GM18868 (cell line): Measurements from ENCODE around the gene DPEP2NB.
"Not testable (repeated sequence)": the region's sequence is repeated elsewhere in the genome, so short reads cannot be mapped to it uniquely, and the experiment has no call there.

Experiments
- ATAC-seq: cut with Tn5 transposase; IDR thresholded peaks from one replicate; pipeline ENCODE4 v1.9.1; 2021; ENCODE audit warnings: mild to moderate bottlenecking, moderate library complexity; ENCODE audit not compliant: unreplicated experiment

Gene DPEP2NB

GRCh38 chr16:67987460-67988160 is 28.1 kb downstream of the DPEP2NB start:
- ATAC-seq: no peak

DNA sequence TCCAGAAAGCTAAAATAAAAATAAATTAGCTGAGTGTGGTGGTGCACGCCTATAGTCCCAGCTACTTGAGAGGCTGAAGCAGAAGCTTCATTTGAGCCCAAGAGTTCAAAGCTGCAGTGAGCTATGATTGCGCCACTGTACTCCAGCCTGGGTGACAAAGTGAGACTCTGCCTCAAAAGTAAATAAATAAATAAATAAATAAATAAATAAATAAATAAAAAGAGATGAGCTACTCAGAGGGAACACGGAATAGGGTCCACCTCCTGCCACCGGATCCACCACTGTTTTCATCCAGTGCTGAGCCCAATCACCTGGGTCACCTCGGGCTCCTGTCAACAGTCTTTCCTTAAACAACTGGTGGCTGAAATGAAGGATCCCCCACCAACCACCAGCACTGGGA is 28.8 kb downstream of the DPEP2NB start:
- no peak for ATAC-seq

DNA sequence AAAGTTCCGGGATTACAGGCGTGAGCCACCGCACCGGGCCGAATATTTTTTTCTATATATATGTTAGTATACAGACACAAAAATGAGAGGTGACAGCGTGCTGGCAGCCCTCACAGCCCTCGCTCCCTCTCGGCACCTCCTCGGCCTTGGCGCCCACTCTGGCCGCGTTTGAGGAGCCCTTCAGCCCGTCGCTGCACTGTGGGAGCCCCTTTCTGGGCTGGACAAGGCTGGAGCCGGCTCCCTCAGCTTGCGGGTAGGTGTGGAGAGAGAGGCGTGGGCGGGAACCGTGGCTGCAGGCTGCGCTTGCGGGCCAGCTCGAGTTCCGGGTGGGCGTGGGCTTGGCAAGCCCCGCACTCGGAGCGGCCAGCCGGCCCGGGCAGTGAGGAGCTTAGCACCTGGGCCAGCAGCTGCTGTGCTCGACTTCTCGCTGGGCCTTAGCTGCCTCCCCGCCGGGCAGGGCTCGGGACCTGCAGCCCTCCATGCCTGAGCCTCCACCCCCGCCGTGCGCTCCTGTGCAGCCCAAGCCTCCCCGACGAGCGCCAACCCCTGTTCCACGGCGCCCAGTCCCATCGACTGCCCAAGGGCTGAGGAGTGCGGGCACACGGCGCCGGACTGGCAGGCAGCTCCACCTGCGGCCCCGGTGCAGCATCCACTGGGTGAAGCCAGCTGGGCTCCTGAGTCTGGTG is 33.6 kb downstream of the DPEP2NB start:
- no peak for ATAC-seq

DNA sequence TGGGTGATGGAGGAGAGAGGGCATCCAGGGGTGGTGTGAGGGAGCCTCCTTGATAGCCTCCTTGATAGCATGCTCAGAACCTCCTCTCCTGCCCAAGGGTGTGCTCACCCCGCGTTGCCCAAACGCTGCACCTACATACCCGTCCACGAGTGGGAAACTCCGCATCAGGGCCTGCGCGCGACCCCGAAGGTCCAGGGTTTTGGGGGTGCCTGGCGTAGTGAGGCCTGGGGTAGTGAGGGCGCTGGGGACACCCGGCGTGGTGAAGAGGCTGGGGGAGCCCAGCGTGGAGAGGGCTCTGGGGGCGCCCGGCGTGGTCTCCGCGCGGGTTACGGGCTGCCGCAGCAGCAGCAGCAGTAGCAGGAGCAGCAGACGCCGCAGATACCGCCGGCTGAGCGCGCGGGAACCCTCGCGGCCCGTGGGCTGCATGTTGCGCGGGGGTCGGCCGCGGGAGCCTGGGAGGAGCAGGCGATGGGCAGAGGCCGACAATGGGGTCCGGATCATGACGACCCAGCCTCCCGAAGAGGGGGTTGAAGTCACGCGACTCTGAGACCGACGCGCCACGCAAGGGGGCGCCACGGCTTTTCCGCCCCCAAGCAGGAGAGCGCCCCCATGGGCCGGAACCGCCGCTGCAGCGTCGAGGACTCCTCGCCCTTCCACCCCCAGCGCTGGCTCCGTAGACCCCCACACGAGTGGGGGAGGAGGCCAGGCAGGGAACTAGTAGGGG is 35.6 kb downstream of the DPEP2NB start, which contains the start of gene DPEP3:
DPEP3 (minus strand) TSS at position 545 of the 724 bp plus-strand sequence; CDS start at position 426, 119 bp downstream.
- ATAC-seq: no peak

DNA sequence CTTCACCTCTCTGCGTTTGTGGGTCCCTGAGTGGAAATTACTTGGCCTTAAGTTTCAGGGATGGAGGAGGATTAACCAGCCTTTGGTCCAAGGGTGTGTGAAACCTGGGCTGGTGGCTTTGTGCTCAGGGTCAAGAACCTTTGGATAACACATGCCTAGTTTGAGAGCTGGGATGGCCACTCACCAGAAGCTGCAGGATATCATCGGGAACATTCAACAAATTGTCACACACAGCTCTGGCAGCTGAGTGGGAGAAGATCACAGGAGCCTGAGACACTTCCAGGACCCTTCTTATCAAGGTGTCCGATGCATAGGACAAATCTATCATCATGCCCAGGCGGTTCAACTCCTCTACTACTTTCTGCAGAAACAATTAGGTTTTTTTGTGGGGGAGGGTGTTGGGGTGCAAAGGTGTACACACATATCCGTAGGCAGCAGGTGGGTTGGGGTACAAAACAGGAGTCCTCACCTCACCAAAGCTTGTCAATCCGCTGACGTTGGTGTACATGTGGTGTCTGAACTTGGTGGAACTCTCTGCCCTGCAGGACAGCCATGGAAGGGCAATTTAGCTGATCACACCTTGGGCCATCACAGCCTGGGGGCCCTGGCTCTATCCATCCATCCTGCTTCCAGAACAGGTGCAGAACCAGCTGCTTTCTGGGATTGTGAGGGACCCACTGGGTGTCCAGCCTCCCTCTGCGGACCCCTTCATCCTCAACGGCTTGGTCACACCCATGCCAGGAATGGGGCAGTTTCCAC is 38.1 kb downstream of the DPEP2NB start:
- no peak for ATAC-seq

DNA sequence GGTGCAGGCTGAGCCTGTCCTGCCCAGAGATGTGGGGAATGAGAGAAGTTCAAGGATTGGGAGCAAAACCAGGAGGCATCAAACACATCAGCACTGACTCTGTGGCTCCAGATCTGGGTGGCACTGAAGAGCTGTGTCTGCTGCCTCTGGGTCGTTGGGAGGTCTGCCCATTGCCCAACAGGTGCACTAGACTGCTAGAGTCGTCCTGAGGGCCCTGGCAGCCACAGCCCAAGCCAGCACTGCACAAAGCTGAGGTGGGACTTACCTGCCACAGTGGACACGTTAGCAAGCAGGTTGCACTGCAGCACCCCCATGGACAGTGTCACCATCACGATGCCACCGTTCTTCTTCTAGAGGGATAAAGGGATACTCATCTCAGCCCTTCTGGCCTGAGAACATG is 38.7 kb downstream of the DPEP2NB start:
- ATAC-seq: no peak

DNA sequence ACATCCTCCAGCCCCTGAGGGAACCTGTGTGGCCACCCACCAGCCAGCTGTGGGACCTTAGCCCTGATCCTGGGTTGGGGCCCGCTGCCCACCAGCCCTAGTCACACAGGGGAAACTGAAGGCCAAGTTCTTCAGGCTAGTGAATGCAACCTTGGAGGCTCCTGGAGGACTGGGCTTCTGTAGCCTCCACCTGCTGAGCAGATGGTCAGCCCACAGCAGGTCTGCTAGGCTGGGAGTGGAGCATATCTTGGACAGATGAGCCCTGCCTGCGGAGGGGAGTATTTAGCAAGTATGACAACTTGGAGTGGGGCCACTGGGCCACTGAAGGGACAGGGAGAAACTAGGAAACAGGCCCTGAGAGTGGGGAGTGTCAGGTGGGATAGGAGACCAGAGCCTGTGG is 39.5 kb downstream of the DPEP2NB start:
- no peak for ATAC-seq

- no peak for ATAC-seq
Observed at GRCh38 chr16:67975321-67976105, 40.2 kb downstream of the DPEP2NB start.

DNA sequence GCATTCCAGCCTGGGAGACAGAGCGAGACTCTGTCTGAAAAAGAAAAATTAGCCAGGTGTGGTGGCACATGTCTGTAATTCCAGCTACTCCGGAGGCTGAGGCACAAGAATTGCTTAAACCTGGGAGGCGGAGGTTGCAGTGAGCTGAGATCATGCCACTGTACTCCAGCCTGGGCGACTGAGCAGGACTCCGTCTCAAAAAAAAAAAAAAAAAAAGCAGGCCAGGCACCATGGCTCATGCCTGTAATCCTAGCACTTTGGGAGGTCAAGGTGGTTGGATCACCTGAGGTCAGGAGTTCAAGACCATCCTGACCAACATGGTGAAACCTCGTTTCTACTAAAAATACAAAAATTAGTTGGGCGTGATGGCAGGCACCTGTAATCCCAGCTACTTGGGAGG is 43.4 kb downstream of the DPEP2NB start:
- not testable (repeated sequence) for ATAC-seq

DNA sequence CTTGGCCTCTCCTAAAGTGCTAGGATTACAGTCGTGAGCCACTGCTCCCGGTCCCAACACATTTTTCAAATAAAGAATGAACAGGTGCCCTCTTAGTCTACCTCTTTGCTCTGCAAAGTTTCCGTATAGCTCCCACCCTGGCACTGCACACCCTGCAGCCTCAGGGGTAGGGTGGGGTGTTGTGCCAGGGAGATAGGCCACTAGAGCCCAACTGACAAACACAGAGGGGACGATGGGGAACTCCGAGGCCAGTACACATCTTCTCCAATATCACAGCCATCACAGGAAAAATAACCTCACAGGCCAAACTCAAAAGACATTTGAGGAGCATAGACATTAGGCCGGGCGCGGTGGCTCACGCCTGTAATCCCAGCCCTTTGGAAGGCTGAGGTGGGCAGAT is 44.6 kb downstream of the DPEP2NB start:
- ATAC-seq: no peak

DNA sequence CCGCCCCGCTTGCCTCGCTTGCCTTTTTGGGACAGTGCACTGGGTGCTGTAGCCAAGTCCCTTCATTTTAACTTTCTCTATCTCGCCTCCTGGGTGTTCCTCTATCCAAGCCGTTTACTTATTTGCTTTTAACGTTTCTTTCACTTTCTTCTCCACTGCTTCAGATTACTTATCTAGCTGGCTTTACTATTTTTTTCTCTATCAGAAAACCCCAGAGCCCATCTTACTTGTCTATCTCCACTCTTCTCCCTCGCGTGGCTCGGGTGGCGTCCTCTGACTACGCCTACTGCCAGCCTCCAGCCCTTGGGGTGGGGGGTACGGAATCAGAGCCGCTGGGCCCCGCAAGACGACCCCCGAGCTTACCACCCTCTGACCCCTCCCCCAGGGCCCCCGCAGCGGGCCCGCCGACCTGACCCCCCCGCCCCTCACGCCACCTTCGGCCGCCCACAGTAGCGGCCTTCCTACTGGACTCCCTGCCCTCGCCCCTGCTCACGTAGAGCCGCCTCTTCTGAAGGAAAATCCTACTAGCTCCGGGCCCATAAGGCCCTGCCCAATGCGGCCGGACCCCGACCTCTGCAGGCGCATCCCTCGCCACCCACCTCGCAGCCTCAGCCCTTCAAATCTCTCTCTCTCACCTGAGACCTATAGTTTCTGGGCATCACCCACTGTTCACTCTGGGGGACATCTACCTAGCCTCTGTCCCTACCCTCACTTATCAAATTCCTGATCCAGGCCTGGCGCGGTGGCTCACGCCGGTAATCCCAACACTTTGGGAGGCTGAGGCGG is 46.3 kb downstream of the DPEP2NB start:
- ATAC-seq: no peak

- ATAC-seq: peak; percentile 81
Observed at GRCh38 chr16:67968400-67969253, 47.1 kb downstream of the DPEP2NB start, which contains the start of gene SLC12A4. Gene SLC12A4, minus strand, starts transcription at chr16:67968637. Its CDS starts 84 bp downstream, at chr16:67968553.

DNA sequence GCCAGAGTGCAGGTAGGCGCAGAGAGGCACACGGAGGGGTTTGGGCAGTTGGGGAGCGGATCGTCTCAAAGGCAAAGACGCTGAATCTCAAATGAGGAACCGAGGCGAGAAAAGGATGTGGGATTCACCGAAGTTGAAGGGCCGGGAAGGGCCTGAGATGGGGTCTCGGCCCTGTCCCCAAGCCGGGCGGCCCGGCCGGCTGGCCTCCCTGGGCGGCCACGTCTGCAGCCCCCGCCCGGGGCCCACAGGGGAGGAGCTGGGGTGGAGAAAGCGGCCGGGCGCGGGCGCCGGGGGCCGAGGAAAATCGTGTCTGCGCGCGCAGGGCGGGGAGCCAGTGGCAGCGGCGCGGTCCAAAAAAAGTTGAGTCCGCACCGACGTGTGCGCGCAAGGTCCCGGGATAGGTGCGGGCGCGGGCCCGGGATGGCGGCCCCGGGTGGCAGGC is 47.7 kb downstream of the DPEP2NB start:
- peak; percentile 26 for ATAC-seq

DNA sequence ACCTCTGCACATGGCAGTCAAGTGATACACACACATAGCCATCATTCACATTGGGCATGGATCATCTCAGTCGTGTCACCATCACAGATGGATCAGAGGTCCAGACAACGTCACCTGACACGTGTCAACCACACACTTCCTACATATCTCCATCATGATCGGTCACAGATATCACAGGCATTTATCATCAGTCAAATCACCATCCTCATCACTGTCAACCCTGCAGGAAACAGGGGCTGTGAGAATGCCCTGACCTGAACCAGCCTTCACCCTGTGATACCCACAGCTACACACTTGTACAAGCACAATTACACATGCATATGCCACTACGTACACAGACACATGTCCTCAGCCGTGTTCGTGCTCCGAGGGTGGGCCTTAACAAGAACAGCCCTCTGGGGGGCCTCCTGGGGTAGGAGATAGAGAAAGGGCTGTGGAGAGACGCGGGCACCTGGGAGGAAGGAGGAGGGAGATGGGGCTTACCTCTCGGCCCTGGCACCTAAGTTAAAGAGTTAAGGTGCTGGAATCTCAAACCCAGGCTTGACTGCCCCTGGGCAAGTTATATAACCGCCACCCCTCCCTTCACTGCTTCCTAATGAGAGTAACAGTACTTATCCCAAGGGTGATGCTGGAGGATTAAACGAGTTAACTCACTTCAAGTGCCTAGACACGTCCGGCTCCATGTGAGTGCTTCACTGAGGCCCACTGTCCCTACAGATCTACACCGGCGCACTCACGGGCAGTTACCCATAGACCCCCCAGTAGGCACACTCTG is 48.3 kb downstream of the DPEP2NB start:
- ATAC-seq: peak; percentile 7

GRCh38 chr16:67966549-67967182 is 49.0 kb downstream of the DPEP2NB start:
- ATAC-seq: no peak

GRCh38 chr16:67965668-67966548 is 49.8 kb downstream of the DPEP2NB start:
- ATAC-seq: no peak
